A549 treated with RU486 at 1 μM for 4 hours (cell line): ENCODE measurements around the gene TPP2. TPM values are rescaled to one million over a fixed set of nuclear protein-coding genes. Genes with fewer than 3 reads are reported as not detected.

Experiments
- total RNA-seq: library from RNA; stranded (reverse); fragments of 200-300 nt; extraction: Qiagen RNA extraction; gene quantifications from 5 replicates; pipeline ENCODE4 v1.2.3, GENCODE V29; 2022; ENCODE audit warnings: low read depth

The TPP2 gene
- 10.6 to 19.1 TPM (median 18.0 TPM) in 5 replicates for total RNA-seq

DNA sequence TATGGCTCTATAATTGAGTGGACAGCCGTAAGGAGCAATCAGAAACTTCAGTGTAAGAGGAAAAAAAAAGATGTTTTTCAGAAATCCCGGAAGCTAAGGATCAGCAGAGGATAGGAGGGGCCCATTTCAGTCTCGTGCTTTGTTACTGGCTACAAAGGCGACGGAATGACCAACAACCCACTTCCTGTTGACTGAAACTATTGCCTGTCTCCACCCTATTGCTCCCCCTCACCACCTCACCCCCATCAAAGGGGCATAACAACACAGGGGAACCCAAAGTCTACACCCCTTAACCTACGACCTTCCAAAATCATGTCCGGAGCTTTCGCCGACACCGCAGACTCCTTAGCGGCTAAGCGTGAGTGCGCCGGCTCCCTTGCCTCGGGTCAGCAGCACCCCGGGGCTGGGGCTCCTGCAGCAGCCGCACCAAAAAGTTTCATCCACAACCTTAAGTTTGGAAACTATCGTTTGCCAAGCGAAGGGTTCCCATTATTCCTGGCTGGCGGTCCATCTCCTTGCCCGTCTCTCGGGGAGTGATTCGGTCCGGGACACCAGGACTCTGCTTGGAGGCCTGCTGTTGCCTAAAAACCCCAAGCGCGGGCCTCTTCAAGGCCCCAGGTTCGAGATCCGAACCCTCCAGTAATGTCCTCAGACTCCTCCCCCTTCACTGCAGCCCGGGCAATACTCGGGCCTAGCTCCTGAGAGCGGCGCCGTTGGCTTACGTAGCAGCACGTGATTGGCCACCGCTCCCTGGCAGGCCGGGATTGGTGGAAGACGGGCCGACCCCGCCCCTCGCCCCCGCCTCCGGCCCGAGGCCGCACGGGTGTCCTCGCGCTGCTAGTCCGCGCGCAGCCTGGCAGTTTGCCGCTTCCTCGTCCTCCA, at the start of gene TPP2:
Gene TPP2 (plus strand): TSS at position 840 of the 882 bp plus-strand sequence. CDS start 53 bp downstream, outside the sequence.

GRCh38 chr13:102694937-102695336, 98.2 kb downstream of the TPP2 start, which contains the start of gene METTL21C:
Gene METTL21C, minus strand, starts transcription at chr13:102695044. Its CDS starts 546 bp downstream, at chr13:102694498.

Other genes with a start within 250 kb of the TPP2 start
- gene FGF14, start 194.9 kb upstream of the TPP2 start, total RNA-seq = not detected in 5 replicates
- gene METTL21C, start 98.1 kb downstream of the TPP2 start, total RNA-seq = not detected in 5 replicates
- 8.6 to 16.4 TPM (median 14.9 TPM) in 5 replicates for gene TEX30, start 176.8 kb downstream of the TPP2 start, total RNA-seq
- gene POGLUT2, start 202.0 kb downstream of the TPP2 start, total RNA-seq = 4.7 to 6.7 TPM (median 6.1 TPM) in 5 replicates
- 1.6 to 4.5 TPM (median 2.9 TPM) in 5 replicates for gene BIVM, start 202.1 kb downstream of the TPP2 start, total RNA-seq
- gene ERCC5, start 249.0 kb downstream of the TPP2 start, total RNA-seq = 15.2 to 19.0 TPM (median 17.3 TPM) in 5 replicates